H9 (cell line): Measurements from ENCODE around the gene DSC1. TPM values are rescaled to one million over a fixed set of nuclear protein-coding genes. Genes with fewer than 3 reads are reported as not detected.

Source experiments
- DNase-seq: peaks from one replicate; pipeline ENCODE4 v3.0.0-alpha.2; 2017
- H2AFZ ChIP-seq: one replicate; pipeline ENCODE4 v1.6.1; 2013; ENCODE audit warnings: mild to moderate bottlenecking, low read length, control low read depth, moderate library complexity
- H2AK5ac ChIP-seq: 2 replicates; pipeline ENCODE4 v1.6.1; 2013; ENCODE audit warnings: low read length, control low read depth, mixed read lengths; ENCODE audit not compliant: insufficient read length
- H2BK120ac ChIP-seq: one replicate; pipeline ENCODE4 v1.6.1; 2013; ENCODE audit warnings: low read depth, mild to moderate bottlenecking, low read length, control low read depth, inconsistent platforms; ENCODE audit not compliant: poor library complexity, severe bottlenecking
- H2BK12ac ChIP-seq: 2 replicates; pipeline ENCODE4 v1.6.1; 2013; ENCODE audit warnings: low read length, control low read depth, mixed read lengths, low read depth; ENCODE audit not compliant: insufficient read length
- H2BK15ac ChIP-seq: 2 replicates; pipeline ENCODE4 v1.6.1; 2013; ENCODE audit warnings: low read depth, low read length, control low read depth
- H2BK20ac ChIP-seq: one replicate; pipeline ENCODE4 v1.6.1; 2013; ENCODE audit warnings: low read depth, mild to moderate bottlenecking, low read length, control low read depth, inconsistent platforms; ENCODE audit not compliant: poor library complexity, severe bottlenecking
- H2BK5ac ChIP-seq: 2 replicates; pipeline ENCODE4 v1.6.1; 2013; ENCODE audit warnings: low read length, control low read depth, mixed read lengths; ENCODE audit not compliant: insufficient read length
- H3K14ac ChIP-seq: 2 replicates; pipeline ENCODE4 v1.6.1; 2013; ENCODE audit warnings: low read length, control low read depth; ENCODE audit not compliant: insufficient read depth
- H3K18ac ChIP-seq: 2 replicates; pipeline ENCODE4 v1.6.1; 2013; ENCODE audit warnings: low read depth, mild to moderate bottlenecking, mixed read lengths, low read length, control low read depth; ENCODE audit not compliant: insufficient read length
- H3K23ac ChIP-seq: 2 replicates; pipeline ENCODE4 v1.6.1; 2013; ENCODE audit warnings: low read length, control low read depth, mixed read lengths, low read depth; ENCODE audit not compliant: insufficient read length
- H3K23me2 ChIP-seq: 2 replicates; pipeline ENCODE4 v1.6.1; 2013; ENCODE audit warnings: low read depth, mild to moderate bottlenecking, mixed read lengths, low read length, control low read depth; ENCODE audit not compliant: insufficient read length, poor library complexity, severe bottlenecking
- H3K27ac ChIP-seq: 2 replicates; pipeline ENCODE4 v1.5.1; 2013; ENCODE audit warnings: low read length, control low read depth, mixed read lengths, low read depth; ENCODE audit not compliant: insufficient read length
- H3K27me3 ChIP-seq: 2 replicates; pipeline ENCODE4 v1.6.1; 2013; ENCODE audit warnings: low read length, control low read depth, inconsistent platforms; ENCODE audit not compliant: insufficient read depth
- H3K4ac ChIP-seq: 2 replicates; pipeline ENCODE4 v1.6.1; 2013; ENCODE audit warnings: low read depth, mild to moderate bottlenecking, control low read depth, inconsistent platforms, low read length, moderate library complexity
- H3K4me1 ChIP-seq: 2 replicates; pipeline ENCODE4 v1.6.1; 2013; ENCODE audit warnings: low read length, control low read depth, inconsistent platforms; ENCODE audit not compliant: insufficient read depth
- H3K4me2 ChIP-seq: 2 replicates; pipeline ENCODE4 v1.6.1; 2013; ENCODE audit warnings: low read length, control low read depth, mixed read lengths; ENCODE audit not compliant: insufficient read length, insufficient read depth
- H3K56ac ChIP-seq: 2 replicates; pipeline ENCODE4 v1.6.1; 2013; ENCODE audit warnings: low read depth, mild to moderate bottlenecking, mixed read lengths, low read length, control low read depth; ENCODE audit not compliant: insufficient read length
- H3K79me1 ChIP-seq: 2 replicates; pipeline ENCODE4 v1.6.1; 2013; ENCODE audit warnings: low read depth, mild to moderate bottlenecking, moderate library complexity, low read length, control low read depth, inconsistent platforms; ENCODE audit not compliant: insufficient read depth, poor library complexity, severe bottlenecking
- H3K79me2 ChIP-seq: 2 replicates; pipeline ENCODE4 v1.6.1; 2013; ENCODE audit warnings: low read length, control low read depth, inconsistent platforms; ENCODE audit not compliant: insufficient read depth
- H3K9ac ChIP-seq: 2 replicates; pipeline ENCODE4 v1.6.1; 2013; ENCODE audit warnings: low read length, control low read depth, mixed read lengths; ENCODE audit not compliant: insufficient read length; ENCODE audit errors: extremely low read depth
- H3K9me3 ChIP-seq: one replicate; pipeline ENCODE4 v1.6.1; 2013; ENCODE audit warnings: low read depth, low read length, inconsistent platforms; ENCODE audit not compliant: control insufficient read depth
- H3T11ph ChIP-seq: one replicate; pipeline ENCODE4 v1.6.1; 2013; ENCODE audit warnings: mild to moderate bottlenecking, low read length, control low read depth, inconsistent platforms
- H4K20me1 ChIP-seq: one replicate; pipeline ENCODE4 v1.6.1; 2013; ENCODE audit not compliant: control insufficient read depth, insufficient read length, insufficient read depth
- H4K5ac ChIP-seq: 2 replicates; pipeline ENCODE4 v1.6.1; 2013; ENCODE audit warnings: low read depth, mild to moderate bottlenecking, mixed read lengths, low read length, control low read depth; ENCODE audit not compliant: insufficient read length
- H4K8ac ChIP-seq: replicated peaks from 2 replicates; pipeline ENCODE4 v1.6.1; 2013; ENCODE audit warnings: low read length, control low read depth, mixed read lengths, low read depth; ENCODE audit not compliant: insufficient read length
- H4K91ac ChIP-seq: 2 replicates; pipeline ENCODE4 v1.6.1; 2013; ENCODE audit warnings: low read depth, mild to moderate bottlenecking, moderate library complexity, mixed read lengths, low read length, control low read depth; ENCODE audit not compliant: insufficient read length
- H3K27ac Mint-ChIP-seq, 3 experiments: 2 replicates in 2 of 3; 3 replicates in 1 of 3; pipeline ENCODE4 v1.8.0; 2020 to 2021; ENCODE audit warnings: mixed read lengths in 3 of 3, mild to moderate bottlenecking in 1 of 3, moderate library complexity in 1 of 3
- H3K27me3 Mint-ChIP-seq: 2 replicates; pipeline ENCODE4 v1.8.0; 2021; ENCODE audit warnings: low read depth, mild to moderate bottlenecking, moderate library complexity, mixed read lengths
- H3K36me3 Mint-ChIP-seq, 3 experiments: 2 replicates in 2 of 3; 3 replicates in 1 of 3; pipeline ENCODE4 v1.8.0; 2020 to 2021; ENCODE audit warnings: low read depth in 3 of 3, mixed read lengths in 3 of 3; ENCODE audit not compliant: insufficient read depth in 1 of 3
- H3K4me1 Mint-ChIP-seq, 2 experiments: 2 replicates each; pipeline ENCODE4 v1.8.0; 2020; ENCODE audit warnings: mixed read lengths in 2 of 2
- H3K4me3 Mint-ChIP-seq, 2 experiments: 2 replicates in 1 of 2; 3 replicates in 1 of 2; pipeline ENCODE4 v1.8.0; 2020 to 2021; ENCODE audit warnings: mild to moderate bottlenecking in 2 of 2, mixed read lengths in 2 of 2, moderate library complexity in 1 of 2
- H3K9me3 Mint-ChIP-seq, 2 experiments: 2 replicates in 1 of 2; 3 replicates in 1 of 2; pipeline ENCODE4 v1.8.0; 2020; ENCODE audit warnings: mild to moderate bottlenecking in 2 of 2, mixed read lengths in 2 of 2, moderate library complexity in 1 of 2
- CTCF ChIP-seq: fragments of 200-600 bp; sonication (generic); conservative IDR thresholded peaks from 3 replicates; pipeline ENCODE4 v1.8.0; 2021; ENCODE audit warnings: antibody characterized with exemption, mild to moderate bottlenecking
- WGBS: extraction: QIAGEN DNeasy Blood & Tissue Kit; methylation state at CpG from one replicate; pipeline ENCODE4 v1.1.7; 2013; ENCODE audit warnings: missing lambda C conversion rate, low lambda C conversion rate, mixed read lengths; ENCODE audit not compliant: insufficient read length; ENCODE audit errors: extremely low coverage; 5-methylcytosine and 5-hydroxymethylcytosine counted together
- total RNA-seq: library from RNA; stranded (reverse); gene quantifications from 2 replicates; pipeline ENCODE4 v1.2.1, GENCODE V29; 2021

Gene DSC1
- total RNA-seq, 1 experiment from 2014 or later: not detected

DNA sequence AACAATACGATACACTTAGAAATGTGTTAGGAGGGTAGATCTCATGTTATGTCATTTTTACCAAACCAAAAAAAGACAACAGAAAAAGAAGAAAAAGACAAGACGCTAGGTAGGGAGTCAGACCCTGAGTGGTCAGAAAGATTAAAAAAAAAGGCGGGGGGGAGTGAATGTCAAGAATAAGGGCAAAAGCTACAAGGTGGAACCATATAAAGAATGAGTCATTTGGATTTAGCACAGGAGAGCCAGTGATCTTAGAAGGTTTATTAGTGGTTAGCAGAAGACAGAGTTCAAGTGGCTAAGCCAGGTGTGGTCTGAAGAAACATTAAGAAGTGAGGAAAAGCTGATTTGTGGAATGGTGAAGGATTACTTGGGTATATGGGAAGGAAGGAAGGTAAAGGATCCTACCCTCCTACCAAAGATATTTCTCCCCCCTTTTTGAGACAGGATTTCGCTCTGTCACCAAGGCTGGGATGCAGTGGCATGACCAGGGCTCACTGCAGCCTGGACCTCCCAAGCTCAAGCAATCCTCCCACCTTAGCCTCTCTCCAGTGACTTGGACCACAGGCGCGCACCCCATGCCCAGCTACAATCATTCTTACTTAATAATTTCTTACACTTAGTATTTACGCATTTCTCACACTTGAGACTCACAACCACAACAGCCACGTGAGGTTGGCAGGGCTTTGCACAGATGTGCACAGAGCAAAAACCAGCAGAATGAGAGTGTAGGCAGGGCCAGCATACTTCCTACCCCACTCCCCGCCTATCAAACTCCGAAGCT is 63.0 kb downstream of the DSC1 start:
- H3K27me3 ChIP-seq: no peaks in the 10 kb centered on the region
- H2BK12ac ChIP-seq: no peak overlapping the region
- Mint-ChIP-seq H3K36me3 (no peaks in the 10 kb centered on the region; a peak in 1 of 7 replicates), H3K4me1 (peaks cover 38 to 43% of the 10 kb centered on the region in 2 experiments), H3K27ac (peak overlapping the region in 1 of 3 experiments; percentile 100; a peak in 1 of 7 replicates), H3K4me3 (peak overlapping the region; percentile 92 to 96), H3K9me3 (no peaks in the 10 kb centered on the region), H3K27me3 (peaks cover 2% of the 10 kb centered on the region; the same call in 1 of the 2 replicates)
- H3K9ac ChIP-seq: no peak overlapping the region
- no peak overlapping the region for H3K14ac ChIP-seq
- no peaks in the 10 kb centered on the region for H3K79me1 ChIP-seq
- H2BK15ac ChIP-seq: no peak overlapping the region
- no peaks in the 10 kb centered on the region for H3K9me3 ChIP-seq
- H3K23ac ChIP-seq: no peak overlapping the region
- peaks cover 13% of the 10 kb centered on the region; the same call in 1 of the 2 replicates for H3K79me2 ChIP-seq
- no peak overlapping the region for H2AK5ac ChIP-seq
- H3K23me2 ChIP-seq: peaks cover 3% of the 10 kb centered on the region
- H2BK20ac ChIP-seq: no peak overlapping the region
- DNase-seq: no peak
- no peak overlapping the region for H2BK5ac ChIP-seq
- peak overlapping the region; percentile 74 for H3K4me2 ChIP-seq
- no CpG with 5 or more reads among the region's 10 CpGs for WGBS
- no peak overlapping the region for H2BK120ac ChIP-seq
- H3K56ac ChIP-seq: no peak overlapping the region
- H3K27ac ChIP-seq: no peak overlapping the region
- TF ChIP-seq CTCF: no peak
- no peaks in the 10 kb centered on the region; the same call in 1 of the 2 replicates for H3K4me1 ChIP-seq
- no peak overlapping the region for H4K8ac ChIP-seq
- no peak overlapping the region for H2AFZ ChIP-seq
- no peak overlapping the region for H3T11ph ChIP-seq
- H3K4ac ChIP-seq: no peak overlapping the region
- H4K5ac ChIP-seq: no peak overlapping the region
- H4K20me1 ChIP-seq: no peaks in the 10 kb centered on the region
- no peak overlapping the region for H4K91ac ChIP-seq
- no peak overlapping the region for H3K18ac ChIP-seq
